ENCODE data around the gene ANKMY1. TPM values are rescaled to one million over a fixed set of nuclear protein-coding genes. Genes with fewer than 3 reads are reported as not detected.

Gene ANKMY1
- total and polyA plus RNA-seq, 2 of the 13 experiments (the other 11 are each of a cell fraction or from before 2014, with no cell fraction given), result 11.7 to 18.8 TPM

GRCh38 chr2:240503848-240504247 is 53.9 kb downstream of the ANKMY1 start (continued):
- no peak for TF ChIP-seq ZNF407 (CRISPR knock-in tag; IDR thresholded peaks at IDR 0.05; ENCODE audit: not compliant biosample characterization)
- TF ChIP-seq USF2 (IDR thresholded peaks at IDR 0.05; ENCODE audit: low read depth, low read length), result no peak
- no peak for TF ChIP-seq USF2 (CRISPR knock-in tag; IDR thresholded peaks at IDR 0.05; ENCODE audit: borderline replicate concordance)
- no peak for TF ChIP-seq RARG (CRISPR knock-in tag; IDR thresholded peaks at IDR 0.05; ENCODE audit: low read depth)
- no peak for TF ChIP-seq FOXK1 (CRISPR knock-in tag; IDR thresholded peaks at IDR 0.05; ENCODE audit: borderline replicate concordance, low read depth)
- TF ChIP-seq ZNF468 (CRISPR knock-in tag; IDR thresholded peaks at IDR 0.05), result no peak
- no peak for TF ChIP-seq ZNF224 (CRISPR knock-in tag; IDR thresholded peaks at IDR 0.05)
- TF ChIP-seq ZNF317 (CRISPR knock-in tag; IDR thresholded peaks at IDR 0.05), result no peak
- TF ChIP-seq ZNF660 (CRISPR knock-in tag; IDR thresholded peaks at IDR 0.05; ENCODE audit: borderline replicate concordance, low read depth), result no peak
- TF ChIP-seq SNAPC4 (CRISPR knock-in tag; IDR thresholded peaks at IDR 0.05), result no peak
- no peak for TF ChIP-seq REXO4 (CRISPR knock-in tag; IDR thresholded peaks at IDR 0.05; ENCODE audit: borderline replicate concordance)
- TF ChIP-seq RXRA (CRISPR knock-in tag; IDR thresholded peaks at IDR 0.05), result no peak
- no peak for TF ChIP-seq DR1 (CRISPR knock-in tag; IDR thresholded peaks at IDR 0.05)
- TF ChIP-seq ZBTB7B (CRISPR knock-in tag; IDR thresholded peaks at IDR 0.05), result no peak
- TF ChIP-seq ZNF253 (CRISPR knock-in tag; IDR thresholded peaks at IDR 0.05; ENCODE audit: borderline replicate concordance), result no peak
- TF ChIP-seq HHEX (CRISPR knock-in tag; IDR thresholded peaks at IDR 0.05), result no peak

Measured in HepG2 (cell line).